Measurements from ENCODE around the gene PDE4D.

DNA sequence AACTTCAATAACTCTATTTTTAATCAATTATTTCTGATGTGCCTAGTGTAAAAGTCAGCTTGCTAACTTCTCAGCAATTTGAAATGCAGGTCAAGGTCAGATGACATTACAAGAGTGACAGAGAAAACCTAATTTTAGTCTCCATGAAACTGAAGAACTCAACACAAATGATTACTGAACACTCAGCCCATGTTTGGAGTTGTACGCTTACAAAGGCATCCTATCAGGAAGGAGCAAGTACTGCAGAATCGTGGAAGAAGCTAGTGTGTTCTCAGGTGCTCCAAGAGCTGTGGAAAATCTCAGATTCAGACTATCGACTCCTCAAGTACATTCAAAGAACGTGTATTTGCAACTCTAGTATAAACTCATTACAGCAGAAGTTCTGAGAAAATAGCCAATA is 526.7 kb downstream of the PDE4D start:
- no peak for TF ChIP-seq POLR2A (IDR thresholded peaks at IDR 0.05)
- TF ChIP-seq, protein P1, sequence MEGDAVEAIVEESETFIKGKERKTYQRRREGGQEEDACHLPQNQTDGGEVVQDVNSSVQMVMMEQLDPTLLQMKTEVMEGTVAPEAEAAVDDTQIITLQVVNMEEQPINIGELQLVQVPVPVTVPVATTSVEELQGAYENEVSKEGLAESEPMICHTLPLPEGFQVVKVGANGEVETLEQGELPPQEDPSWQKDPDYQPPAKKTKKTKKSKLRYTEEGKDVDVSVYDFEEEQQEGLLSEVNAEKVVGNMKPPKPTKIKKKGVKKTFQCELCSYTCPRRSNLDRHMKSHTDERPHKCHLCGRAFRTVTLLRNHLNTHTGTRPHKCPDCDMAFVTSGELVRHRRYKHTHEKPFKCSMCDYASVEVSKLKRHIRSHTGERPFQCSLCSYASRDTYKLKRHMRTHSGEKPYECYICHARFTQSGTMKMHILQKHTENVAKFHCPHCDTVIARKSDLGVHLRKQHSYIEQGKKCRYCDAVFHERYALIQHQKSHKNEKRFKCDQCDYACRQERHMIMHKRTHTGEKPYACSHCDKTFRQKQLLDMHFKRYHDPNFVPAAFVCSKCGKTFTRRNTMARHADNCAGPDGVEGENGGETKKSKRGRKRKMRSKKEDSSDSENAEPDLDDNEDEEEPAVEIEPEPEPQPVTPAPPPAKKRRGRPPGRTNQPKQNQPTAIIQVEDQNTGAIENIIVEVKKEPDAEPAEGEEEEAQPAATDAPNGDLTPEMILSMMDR (IDR thresholded peaks at IDR 0.05) = no peak
